ENCODE data around the gene IVL.

The IVL gene

GRCh38 chr1:152924191-152924590, 15.8 kb downstream of the IVL start:
- TF ChIP-seq CTCF (IDR thresholded peaks at IDR 0.05; ENCODE audit: low read length, missing control alignments): no peak

GRCh38 chr1:152926091-152926490, 17.7 kb downstream of the IVL start:
- no peak overlapping the region for H3K4me3 ChIP-seq (replicated peaks; ENCODE audit: low read depth, low read length)
- TF ChIP-seq CTCF (IDR thresholded peaks at IDR 0.05; ENCODE audit: low read length, missing control alignments): peak; percentile 4
- DNase-seq (ENCODE audit: low read depth): no peak

More at GRCh38 chr1:152924191-152924590, 15.8 kb downstream of the IVL start:
- no peak overlapping the region for H3K4me3 ChIP-seq (replicated peaks; ENCODE audit: low read depth, low read length)
- DNase-seq (ENCODE audit: low read depth): no peak

GRCh38 chr1:152928671-152929070, 20.3 kb downstream of the IVL start:
- H3K4me3 ChIP-seq (replicated peaks; ENCODE audit: low read depth, low read length): no peak overlapping the region
- TF ChIP-seq CTCF (IDR thresholded peaks at IDR 0.05; ENCODE audit: low read length, missing control alignments): no peak
- DNase-seq (ENCODE audit: low read depth): no peak

- H3K4me3 ChIP-seq (replicated peaks; ENCODE audit: low read depth, low read length): no peak overlapping the region
- no peak for DNase-seq (ENCODE audit: low read depth)
- TF ChIP-seq CTCF (IDR thresholded peaks at IDR 0.05; ENCODE audit: low read length, missing control alignments): no peak
These were observed 23.9 kb downstream of the IVL start for GRCh38 chr1:152932170-152932811.

GRCh38 chr1:152933196-152933595, 24.9 kb downstream of the IVL start:
- H3K4me3 ChIP-seq (replicated peaks; ENCODE audit: low read depth, low read length): no peak overlapping the region
- DNase-seq (ENCODE audit: low read depth): no peak
- TF ChIP-seq CTCF (IDR thresholded peaks at IDR 0.05; ENCODE audit: low read length, missing control alignments): no peak

GRCh38 chr1:152940614-152941013, 32.3 kb downstream of the IVL start:
- no peak overlapping the region for H3K4me3 ChIP-seq (replicated peaks; ENCODE audit: low read depth, low read length)
- no peak for DNase-seq (ENCODE audit: low read depth)
- TF ChIP-seq CTCF (IDR thresholded peaks at IDR 0.05; ENCODE audit: low read length, missing control alignments): no peak

GRCh38 chr1:152941037-152941711, 32.8 kb downstream of the IVL start:
- DNase-seq (ENCODE audit: low read depth): no peak
- TF ChIP-seq CTCF (IDR thresholded peaks at IDR 0.05; ENCODE audit: low read length, missing control alignments): no peak
- H3K4me3 ChIP-seq (replicated peaks; ENCODE audit: low read depth, low read length): no peak overlapping the region
